ENCODE measurements around the gene GREB1. TPM values are rescaled to one million over a fixed set of nuclear protein-coding genes. Genes with fewer than 3 reads are reported as not detected.

Gene GREB1
- total RNA-seq, 1 donor, result under 0.01 TPM

GRCh38 chr2:11613297-11613696 is 79.5 kb downstream of the GREB1 start:
- H3K4me3 ChIP-seq (ENCODE audit: low read depth, low read length), result no peak overlapping the region
- no peak for TF ChIP-seq CTCF (IDR thresholded peaks at IDR 0.05; ENCODE audit: insufficient read depth, low read depth, low read length)
- no peak for DNase-seq (ENCODE audit: low read depth)

GRCh38 chr2:11615209-11615608 is 81.4 kb downstream of the GREB1 start:
- no peak for TF ChIP-seq CTCF (IDR thresholded peaks at IDR 0.05; ENCODE audit: insufficient read depth, low read depth, low read length)
- DNase-seq (ENCODE audit: low read depth), result no peak
- no peak overlapping the region for H3K4me3 ChIP-seq (ENCODE audit: low read depth, low read length)

GRCh38 chr2:11616097-11616687 is 82.3 kb downstream of the GREB1 start:
- TF ChIP-seq CTCF (IDR thresholded peaks at IDR 0.05; ENCODE audit: insufficient read depth, low read depth, low read length), result no peak
- H3K4me3 ChIP-seq (ENCODE audit: low read depth, low read length), result no peak overlapping the region
- no peak for DNase-seq (ENCODE audit: low read depth)

GRCh38 chr2:11616851-11617415 is 83.1 kb downstream of the GREB1 start:
- no peak for DNase-seq (ENCODE audit: low read depth)
- no peak overlapping the region for H3K4me3 ChIP-seq (ENCODE audit: low read depth, low read length)
- TF ChIP-seq CTCF (IDR thresholded peaks at IDR 0.05; ENCODE audit: insufficient read depth, low read depth, low read length), result no peak

GRCh38 chr2:11617527-11617926 is 83.7 kb downstream of the GREB1 start:
- no peak overlapping the region for H3K4me3 ChIP-seq (ENCODE audit: low read depth, low read length)

GRCh38 chr2:11617984-11618707 is 84.3 kb downstream of the GREB1 start:
- H3K4me3 ChIP-seq (ENCODE audit: low read depth, low read length), result no peak overlapping the region
- DNase-seq (ENCODE audit: low read depth), result no peak
- TF ChIP-seq CTCF (IDR thresholded peaks at IDR 0.05; ENCODE audit: insufficient read depth, low read depth, low read length), result no peak

More at GRCh38 chr2:11617527-11617926, 83.7 kb downstream of the GREB1 start:
- DNase-seq (ENCODE audit: low read depth), result no peak
- no peak for TF ChIP-seq CTCF (IDR thresholded peaks at IDR 0.05; ENCODE audit: insufficient read depth, low read depth, low read length)
